Measurements from ENCODE around the gene PPP6R3. TPM values are rescaled to one million over a fixed set of nuclear protein-coding genes. Genes with fewer than 3 reads are reported as not detected.

Gene PPP6R3
- total and polyA plus RNA-seq, 10 of the 15 experiments (the other 5 are each of a cell fraction or from before 2014, with no cell fraction given): 12.4 to 123 (median 74.1) TPM

- TF ChIP-seq E2F4 (IDR thresholded peaks at IDR 0.05; ENCODE audit: low read depth, low read length) (peak; percentile 52; the same call in 1 of the 2 replicates), DPF2 (IDR thresholded peaks at IDR 0.05) (peak; percentile 95), BACH1 (IDR thresholded peaks at IDR 0.05; ENCODE audit: borderline replicate concordance) (peak; percentile 68; the same call in 1 of the 2 replicates), E4F1 (IDR thresholded peaks at IDR 0.05; ENCODE audit: borderline replicate concordance, partially characterized antibody) (no peak), SMAD1 (IDR thresholded peaks at IDR 0.05; ENCODE audit: low read depth, partially characterized antibody) (no peak), GATAD2B (conservative IDR thresholded peaks at IDR 0.05; ENCODE audit: low read depth) (no peak), PKNOX1 (IDR thresholded peaks at IDR 0.05) (peak; percentile 99), PBX3 (IDR thresholded peaks at IDR 0.05; ENCODE audit: insufficient replicate concordance, low read depth, low read length) (peak; percentile 94), ATF3 (IDR thresholded peaks at IDR 0.05; ENCODE audit: borderline replicate concordance, extremely low read depth, low read depth, low read length) (no peak), BCL3 (IDR thresholded peaks at IDR 0.05; ENCODE audit: borderline replicate concordance, insufficient read depth, low read depth, low read length, poor library complexity, severe bottlenecking) (no peak), KLF5 (IDR thresholded peaks at IDR 0.05; ENCODE audit: partially characterized antibody) (no peak), FOXK2 (IDR thresholded peaks at IDR 0.05) (peak; percentile 53; the same call in 1 of the 2 replicates), SREBF2 (IDR thresholded peaks at IDR 0.05; ENCODE audit: low read length) (peak; percentile 93), ATF7 (IDR thresholded peaks at IDR 0.05; ENCODE audit: low read depth) (peak; percentile 66), CREB1 (IDR thresholded peaks at IDR 0.05; ENCODE audit: low read depth) (peak; percentile 84), ZNF217 (IDR thresholded peaks at IDR 0.05) (0 out of 2 replicates have a peak, but pooled peaks have one; percentile 62), STAT1 (conservative IDR thresholded peaks at IDR 0.05) (no peak), RFX5 (IDR thresholded peaks at IDR 0.05; ENCODE audit: low read depth, low read length) (peak; percentile 79), NR2C1 (IDR thresholded peaks at IDR 0.05) (peak; percentile 49), IRF3 (IDR thresholded peaks at IDR 0.05) (peak; percentile 75), ZSCAN29 (IDR thresholded peaks at IDR 0.05) (peak; percentile 83)
Observed at GRCh38 chr11:68459886-68460740, 439 bp upstream of the PPP6R3 start (continued).
